Stimulated activated CD4-positive, alpha-beta T cell treated with anti-CD3 and anti-CD28 coated beads, Interleukin-15, amount 100 ng/mL, for 24 hours (primary cell): Measurements from ENCODE around the gene MAGEA12.
"Not testable (repeated sequence)": the region's sequence is repeated elsewhere in the genome, so short reads cannot be mapped to it uniquely, and the experiment has no call there.

Experiments used
- DNase-seq: peaks from one replicate; pipeline ENCODE4 v3.0.0-alpha.2; 2020

The MAGEA12 gene, protein sequence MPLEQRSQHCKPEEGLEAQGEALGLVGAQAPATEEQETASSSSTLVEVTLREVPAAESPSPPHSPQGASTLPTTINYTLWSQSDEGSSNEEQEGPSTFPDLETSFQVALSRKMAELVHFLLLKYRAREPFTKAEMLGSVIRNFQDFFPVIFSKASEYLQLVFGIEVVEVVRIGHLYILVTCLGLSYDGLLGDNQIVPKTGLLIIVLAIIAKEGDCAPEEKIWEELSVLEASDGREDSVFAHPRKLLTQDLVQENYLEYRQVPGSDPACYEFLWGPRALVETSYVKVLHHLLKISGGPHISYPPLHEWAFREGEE

GRCh38 chrX:152733261-152733975 is at the start of gene MAGEA12, which contains the start of gene CSAG1:
TSS of gene MAGEA12 (plus strand) at chrX:152733757. CDS start at chrX:152736162, 2,405 bp downstream.
TSS of gene CSAG1 (minus strand) at chrX:152733721. CDS start at chrX:152732460, 1,261 bp downstream.
- DNase-seq: no peak

DNA sequence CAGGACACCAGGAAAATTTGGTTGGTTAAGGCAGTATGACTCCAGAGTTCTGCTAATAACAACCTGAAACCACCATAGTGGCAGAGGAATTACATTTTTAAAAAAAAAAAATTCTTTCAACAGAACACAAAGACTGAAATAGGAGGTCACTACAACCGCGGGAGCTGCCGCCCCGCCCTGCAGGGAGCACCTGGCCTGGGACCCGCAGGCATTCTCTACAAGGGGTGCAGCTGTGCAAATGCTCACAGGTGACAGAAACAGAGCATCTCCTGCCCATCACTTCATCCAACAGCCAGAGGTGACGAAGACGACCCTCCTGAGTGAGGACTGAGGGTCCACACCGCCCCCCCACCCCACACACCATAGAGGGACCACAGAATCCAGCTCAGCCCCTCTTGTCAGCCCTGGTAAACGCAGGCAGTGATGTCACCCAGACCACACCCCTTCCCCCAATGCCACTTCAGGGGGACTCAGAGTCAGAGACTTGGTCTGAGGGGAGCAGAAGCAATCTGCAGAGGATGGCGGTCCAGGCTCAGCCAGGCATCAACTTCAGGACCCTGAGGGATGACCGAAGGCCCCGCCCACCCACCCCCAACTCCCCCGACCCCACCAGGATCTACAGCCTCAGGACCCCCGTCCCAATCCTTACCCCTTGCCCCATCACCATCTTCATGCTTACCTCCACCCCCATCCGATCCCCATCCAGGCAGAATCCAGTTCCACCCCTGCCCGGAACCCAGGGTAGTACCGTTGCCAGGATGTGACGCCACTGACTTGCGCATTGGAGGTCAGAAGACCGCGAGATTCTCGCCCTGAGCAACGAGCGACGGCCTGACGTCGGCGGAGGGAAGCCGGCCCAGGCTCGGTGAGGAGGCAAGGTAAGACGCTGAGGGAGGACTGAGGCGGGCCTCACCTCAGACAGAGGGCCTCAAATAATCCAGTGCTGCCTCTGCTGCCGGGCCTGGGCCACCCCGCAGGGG is 35.3 kb upstream of the MAGEA12 start, which contains the start of gene MAGEA3:
Gene MAGEA3, plus strand, starts transcription at position 843 of the 980 bp plus-strand sequence. CDS start 2,039 bp downstream, outside the sequence.
- DNase-seq: not testable (repeated sequence)

DNA sequence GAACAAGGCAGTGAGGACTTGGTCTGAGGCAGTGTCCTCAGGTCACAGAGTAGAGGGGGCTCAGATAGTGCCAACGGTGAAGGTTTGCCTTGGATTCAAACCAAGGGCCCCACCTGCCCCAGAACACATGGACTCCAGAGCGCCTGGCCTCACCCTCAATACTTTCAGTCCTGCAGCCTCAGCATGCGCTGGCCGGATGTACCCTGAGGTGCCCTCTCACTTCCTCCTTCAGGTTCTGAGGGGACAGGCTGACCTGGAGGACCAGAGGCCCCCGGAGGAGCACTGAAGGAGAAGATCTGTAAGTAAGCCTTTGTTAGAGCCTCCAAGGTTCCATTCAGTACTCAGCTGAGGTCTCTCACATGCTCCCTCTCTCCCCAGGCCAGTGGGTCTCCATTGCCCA is 33.2 kb upstream of the MAGEA12 start:
- not testable (repeated sequence) for DNase-seq

GRCh38 chrX:152706500-152706899 is 27.1 kb upstream of the MAGEA12 start:
- not testable (repeated sequence) for DNase-seq

GRCh38 chrX:152709173-152709572 is 24.4 kb upstream of the MAGEA12 start, which contains the start of gene CSAG2:
TSS of gene CSAG2 (minus strand) at chrX:152709273. CDS start at chrX:152709112, 161 bp downstream.
- not testable (repeated sequence) for DNase-seq

DNA sequence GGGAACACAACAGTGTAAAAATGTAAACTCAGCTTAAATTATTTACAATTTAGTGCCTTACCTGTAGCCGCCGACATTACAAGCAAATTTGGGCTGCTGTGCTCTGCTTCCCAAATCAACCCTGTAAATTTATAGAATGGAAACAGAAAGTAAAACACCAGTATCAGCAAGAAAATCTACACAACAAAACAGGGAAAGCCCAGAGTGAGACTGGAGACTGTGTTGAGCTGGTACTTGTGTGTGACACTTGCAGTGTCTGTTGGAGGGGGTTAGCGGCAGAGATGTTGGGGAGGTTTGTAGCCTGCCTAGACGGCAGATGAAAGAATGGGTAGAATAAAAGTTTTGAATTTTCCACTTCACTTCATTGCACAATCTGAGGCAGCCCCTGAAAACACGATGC is 20.4 kb upstream of the MAGEA12 start:
- DNase-seq: not testable (repeated sequence)

GRCh38 chrX:152713815-152714787 is 19.5 kb upstream of the MAGEA12 start, which contains the start of gene MAGEA2B:
TSS of gene MAGEA2B (plus strand) at chrX:152714628. CDS start at chrX:152717107, 2,479 bp downstream.
- not testable (repeated sequence) for DNase-seq

DNA sequence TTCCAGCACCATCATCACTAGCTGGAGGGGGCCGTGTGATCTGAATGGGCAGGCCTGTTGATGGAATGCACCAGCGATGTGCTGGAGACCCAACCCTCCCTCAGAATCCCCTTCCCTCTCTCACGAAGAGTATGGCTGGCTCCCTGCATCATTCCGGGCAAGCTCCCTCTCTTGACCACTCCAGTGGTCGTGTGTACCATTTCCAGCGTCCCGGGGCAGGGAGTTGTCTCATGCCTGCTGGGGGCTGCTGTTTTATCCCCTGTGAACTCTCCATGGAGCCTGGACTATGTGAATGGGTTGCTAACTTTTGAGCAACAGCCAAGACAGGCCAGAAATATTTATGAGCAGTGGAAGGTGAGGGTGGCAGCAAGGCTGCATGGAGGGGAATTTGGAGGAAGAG is 8.1 kb upstream of the MAGEA12 start:
- DNase-seq: no peak

DNA sequence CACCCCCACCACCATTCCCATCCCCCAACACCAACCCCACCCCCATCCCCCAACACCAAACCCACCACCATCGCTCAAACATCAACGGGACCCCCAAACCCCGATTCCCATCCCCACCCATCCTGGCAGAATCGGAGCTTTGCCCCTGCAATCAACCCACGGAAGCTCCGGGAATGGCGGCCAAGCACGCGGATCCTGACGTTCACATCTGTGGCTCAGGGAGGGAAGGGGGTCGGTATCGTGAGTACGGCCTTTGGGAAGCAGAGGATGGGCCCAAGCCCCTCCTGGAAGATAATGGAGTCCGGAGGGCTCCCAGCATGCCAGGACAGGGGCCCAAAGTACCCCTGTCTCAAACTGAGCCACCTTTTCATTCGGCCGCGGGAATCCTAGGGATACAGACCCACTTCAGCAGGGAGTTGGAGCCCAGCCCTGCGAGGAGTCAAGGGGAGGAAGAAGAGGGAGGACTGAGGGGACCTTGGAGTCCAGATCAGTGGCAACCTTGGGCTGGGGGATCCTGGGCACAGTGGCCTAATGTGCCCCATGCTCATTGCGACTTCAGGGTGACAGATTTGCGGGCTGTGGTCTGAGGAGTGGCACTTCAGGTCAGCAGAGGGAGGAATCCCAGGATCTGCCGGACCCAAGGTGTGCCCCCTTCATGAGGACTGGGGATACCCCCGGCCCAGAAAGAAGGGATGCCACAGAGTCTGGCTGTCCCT is 744 bp downstream of the MAGEA12 start:
- not testable (repeated sequence) for DNase-seq

- no peak for DNase-seq
These were observed 1.5 kb downstream of the MAGEA12 start for GRCh38 chrX:152735101-152735500.

DNA sequence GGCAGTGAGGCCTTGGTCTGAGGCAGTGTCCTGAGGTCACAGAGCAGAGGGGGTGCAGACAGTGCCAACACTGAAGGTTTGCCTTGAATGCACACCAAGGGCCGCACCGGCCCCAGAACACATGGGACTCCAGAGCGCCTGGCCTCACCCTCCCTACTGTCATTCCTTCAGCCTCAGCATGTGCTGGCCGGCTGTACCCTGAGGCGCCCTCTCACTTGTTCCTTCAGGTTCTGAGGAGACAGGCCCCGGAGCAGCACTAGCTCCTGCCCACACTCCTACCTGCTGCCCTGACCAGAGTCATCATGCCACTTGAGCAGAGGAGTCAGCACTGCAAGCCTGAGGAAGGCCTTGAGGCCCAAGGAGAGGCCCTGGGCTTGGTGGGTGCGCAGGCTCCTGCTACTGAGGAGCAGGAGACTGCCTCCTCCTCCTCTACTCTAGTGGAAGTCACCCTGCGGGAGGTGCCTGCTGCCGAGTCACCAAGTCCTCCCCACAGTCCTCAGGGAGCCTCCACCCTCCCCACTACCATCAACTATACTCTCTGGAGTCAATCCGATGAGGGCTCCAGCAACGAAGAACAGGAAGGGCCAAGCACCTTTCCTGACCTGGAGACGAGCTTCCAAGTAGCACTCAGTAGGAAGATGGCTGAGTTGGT is 2.4 kb downstream of the MAGEA12 start:
- DNase-seq: no peak

DNA sequence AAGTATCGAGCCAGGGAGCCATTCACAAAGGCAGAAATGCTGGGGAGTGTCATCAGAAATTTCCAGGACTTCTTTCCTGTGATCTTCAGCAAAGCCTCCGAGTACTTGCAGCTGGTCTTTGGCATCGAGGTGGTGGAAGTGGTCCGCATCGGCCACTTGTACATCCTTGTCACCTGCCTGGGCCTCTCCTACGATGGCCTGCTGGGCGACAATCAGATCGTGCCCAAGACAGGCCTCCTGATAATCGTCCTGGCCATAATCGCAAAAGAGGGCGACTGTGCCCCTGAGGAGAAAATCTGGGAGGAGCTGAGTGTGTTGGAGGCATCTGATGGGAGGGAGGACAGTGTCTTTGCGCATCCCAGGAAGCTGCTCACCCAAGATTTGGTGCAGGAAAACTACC is 3.0 kb downstream of the MAGEA12 start:
- DNase-seq: not testable (repeated sequence)

DNA sequence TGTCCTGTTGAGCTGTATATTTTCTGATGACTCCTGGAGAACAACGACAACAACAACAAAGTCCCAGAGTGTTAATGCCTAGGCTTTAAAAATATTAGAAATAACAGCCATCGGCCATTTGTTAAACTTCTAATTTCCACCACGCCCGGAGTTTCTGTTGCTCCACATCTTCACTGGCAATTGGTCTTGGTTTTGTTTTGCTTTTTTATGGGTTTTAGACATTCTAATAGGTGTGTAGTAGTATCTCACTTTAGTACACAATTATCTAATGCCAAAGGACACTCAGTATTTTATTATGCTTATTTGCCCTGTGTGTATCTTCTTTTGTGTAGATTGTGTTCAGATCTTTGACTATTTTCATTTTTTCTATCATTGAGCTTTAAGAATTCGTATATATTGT is 5.0 kb downstream of the MAGEA12 start:
- DNase-seq: no peak

GRCh38 chrX:152753686-152754650 is 20.4 kb downstream of the MAGEA12 start, which contains the start of gene MAGEA2:
TSS of gene MAGEA2 (minus strand) at chrX:152753842. CDS start at chrX:152751363, 2,479 bp downstream.
- not testable (repeated sequence) for DNase-seq

- DNase-seq: not testable (repeated sequence)
These were observed 21.3 kb downstream of the MAGEA12 start for GRCh38 chrX:152754871-152755270.

DNA sequence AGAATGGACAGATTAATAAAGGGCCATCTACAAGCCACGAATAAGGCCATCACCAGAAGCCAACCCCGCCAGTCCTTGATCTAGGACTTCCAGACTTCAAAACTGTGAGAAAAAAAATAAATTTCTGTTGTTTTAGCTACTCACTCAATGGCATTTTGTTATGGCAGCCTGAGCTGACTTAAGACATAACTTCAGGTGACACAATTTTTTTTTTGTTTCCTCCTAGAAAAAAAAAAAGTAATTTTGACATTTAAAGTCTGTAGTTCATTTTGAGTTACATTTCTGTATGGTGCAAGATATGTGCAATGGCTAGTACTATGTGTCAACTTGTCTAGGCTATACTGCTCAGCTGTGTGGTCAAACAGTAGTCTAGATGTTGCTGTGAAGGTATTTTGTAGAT is 25.4 kb downstream of the MAGEA12 start, which contains the start of gene CSAG3:
Gene CSAG3, plus strand, starts transcription at position 301 of the 400 bp plus-strand sequence.
- not testable (repeated sequence) for DNase-seq

DNA sequence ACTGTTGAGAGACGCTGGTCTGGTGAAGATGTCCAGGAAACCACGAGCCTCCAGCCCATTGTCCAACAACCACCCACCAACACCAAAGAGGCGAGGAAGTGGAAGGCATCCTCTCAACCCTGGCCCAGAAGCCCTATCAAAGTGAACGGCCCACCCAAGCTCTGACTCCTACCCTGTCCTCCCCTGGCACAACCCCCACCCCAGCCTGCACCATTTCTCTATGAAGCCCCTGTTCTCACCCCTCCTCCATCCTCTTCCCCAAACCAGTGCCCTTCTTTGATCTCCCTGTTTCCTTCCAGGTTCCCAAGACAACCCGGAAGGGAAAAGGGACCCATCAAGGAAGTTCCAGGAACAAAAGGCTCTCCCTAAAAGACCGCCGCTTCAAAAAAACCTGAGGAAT is 26.0 kb downstream of the MAGEA12 start:
- DNase-seq: not testable (repeated sequence)

- not testable (repeated sequence) for DNase-seq
These were observed 28.0 kb downstream of the MAGEA12 start for GRCh38 chrX:152761582-152761981.
